Right renal cortex interstitium (tissue), 3 donors: ENCODE data around the gene CLEC4G. TPM values are rescaled to one million over a fixed set of nuclear protein-coding genes. Genes with fewer than 3 reads are reported as not detected.
"Not testable (repeated sequence)": the region's sequence is repeated elsewhere in the genome, so short reads cannot be mapped to it uniquely, and the experiment has no call there.

Experiments
- DNase-seq, 3 donors: peaks; one replicate each; pipeline ENCODE4 v3.0.0-alpha.2; 2013; ENCODE audit warnings: low read depth in 3 of 3, low spot score in 2 of 3
- polyA plus RNA-seq, 3 donors: library from polyadenylated mRNA; unstranded; fragments of 120-200 nt; gene quantifications; one replicate each; pipeline ENCODE4 v1.2.1, GENCODE V29; 2013; ENCODE audit not compliant: insufficient read length in 3 of 3

Gene CLEC4G, protein sequence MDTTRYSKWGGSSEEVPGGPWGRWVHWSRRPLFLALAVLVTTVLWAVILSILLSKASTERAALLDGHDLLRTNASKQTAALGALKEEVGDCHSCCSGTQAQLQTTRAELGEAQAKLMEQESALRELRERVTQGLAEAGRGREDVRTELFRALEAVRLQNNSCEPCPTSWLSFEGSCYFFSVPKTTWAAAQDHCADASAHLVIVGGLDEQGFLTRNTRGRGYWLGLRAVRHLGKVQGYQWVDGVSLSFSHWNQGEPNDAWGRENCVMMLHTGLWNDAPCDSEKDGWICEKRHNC
- not detected for polyA plus RNA-seq

DNA sequence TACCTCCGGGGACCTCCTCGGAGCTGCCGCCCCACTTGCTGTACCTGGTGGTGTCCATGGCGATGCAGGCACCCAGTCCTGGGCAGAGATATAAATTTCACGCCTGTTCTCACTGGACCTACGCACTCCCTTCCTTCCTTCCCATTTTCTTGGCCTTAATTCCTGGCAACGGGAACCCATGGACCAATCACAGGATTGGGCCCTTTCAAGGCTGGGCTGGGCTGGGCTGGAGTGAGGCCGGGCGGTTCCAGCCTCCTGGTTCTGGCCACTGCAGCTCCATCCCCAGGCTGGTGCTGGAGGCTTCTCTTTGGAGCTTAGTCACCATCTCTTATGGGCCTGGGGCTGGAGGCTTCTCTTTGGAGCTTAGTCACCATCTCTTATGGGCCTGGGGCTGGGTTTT lies at the start of gene CLEC4G:
TSS of gene CLEC4G (minus strand) at position 66 of the 400 bp plus-strand sequence. CDS start at position 58, 8 bp downstream.
- DNase-seq: no peak

DNA sequence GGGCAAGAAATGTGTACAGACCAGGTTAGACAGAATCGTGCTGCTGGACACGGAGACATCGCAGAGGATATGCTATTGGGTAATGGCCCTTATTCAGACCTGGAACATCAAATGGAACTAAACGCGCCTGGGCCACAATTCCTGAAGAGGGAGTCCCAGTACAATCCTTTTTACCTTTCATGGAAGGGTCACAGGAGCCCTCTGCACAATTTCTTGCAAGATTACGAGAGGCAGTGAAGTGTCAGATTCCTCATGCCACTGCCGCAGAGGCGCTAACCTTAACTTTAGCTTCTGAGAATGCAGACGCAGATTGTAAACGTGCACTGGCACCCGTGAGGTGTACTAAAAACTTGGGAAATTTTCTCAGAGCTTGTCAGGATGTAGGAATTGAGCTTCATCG lies 49.2 kb upstream of the CLEC4G start:
- no peak for DNase-seq

DNA sequence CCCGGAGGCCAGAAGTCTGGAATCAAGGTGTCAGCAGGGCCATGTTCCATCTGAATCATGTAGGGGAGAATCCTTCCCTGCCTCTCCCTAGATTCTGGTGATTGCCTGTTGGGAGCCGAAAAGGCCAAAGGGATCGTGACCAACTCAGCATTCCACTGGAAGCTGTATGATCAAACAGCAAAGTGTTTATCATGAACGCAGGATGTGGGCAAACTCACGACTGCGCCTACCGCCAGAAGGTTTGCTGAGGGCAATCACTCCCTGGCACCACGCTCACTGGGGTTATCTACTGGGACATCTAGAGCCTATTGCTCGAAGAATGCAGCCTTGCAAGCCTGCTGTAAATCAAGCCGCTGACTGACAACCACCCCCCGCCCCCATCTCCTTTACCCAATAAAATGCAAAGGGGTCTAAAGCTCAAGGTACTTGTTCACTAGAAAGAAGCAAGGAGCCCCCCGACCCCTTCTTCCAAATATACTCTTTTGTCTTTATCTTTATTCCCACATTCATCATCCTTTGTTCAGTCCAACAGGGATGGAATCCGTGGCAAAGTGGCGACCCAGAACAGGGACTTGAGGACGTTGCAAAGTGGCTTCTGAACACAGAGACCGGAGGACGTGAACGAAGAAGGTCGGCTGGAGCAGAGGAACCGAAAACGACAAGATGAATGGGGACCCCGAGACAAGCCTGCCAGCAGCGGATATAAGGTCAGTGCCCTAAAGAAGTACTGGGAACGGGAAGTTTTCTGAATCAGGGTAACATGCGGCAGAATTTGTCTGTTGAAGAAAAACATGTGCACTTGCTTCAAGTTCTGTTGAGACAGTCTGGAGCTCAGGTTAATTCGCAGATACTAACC lies 47.9 kb upstream of the CLEC4G start:
- DNase-seq: no peak

DNA sequence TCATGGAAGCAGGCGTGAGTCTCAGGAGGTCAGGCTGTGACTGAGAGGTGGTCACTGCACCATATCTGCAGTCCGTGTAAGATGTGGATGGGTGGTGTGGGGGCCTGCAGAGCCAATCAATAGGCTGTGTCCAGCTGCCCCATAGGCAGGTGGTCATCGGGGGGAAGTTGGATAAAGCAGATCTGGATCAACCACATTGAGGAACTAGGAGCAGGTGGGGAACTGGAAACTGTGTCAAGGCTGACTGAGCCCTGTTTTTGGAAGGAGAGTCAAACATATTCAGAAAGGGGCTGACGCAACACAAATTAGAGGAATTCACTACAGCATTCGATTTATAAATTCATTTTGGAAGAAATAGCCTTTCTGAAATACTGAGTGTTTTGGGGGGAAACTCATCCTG lies 46.2 kb upstream of the CLEC4G start:
- DNase-seq: no peak

DNA sequence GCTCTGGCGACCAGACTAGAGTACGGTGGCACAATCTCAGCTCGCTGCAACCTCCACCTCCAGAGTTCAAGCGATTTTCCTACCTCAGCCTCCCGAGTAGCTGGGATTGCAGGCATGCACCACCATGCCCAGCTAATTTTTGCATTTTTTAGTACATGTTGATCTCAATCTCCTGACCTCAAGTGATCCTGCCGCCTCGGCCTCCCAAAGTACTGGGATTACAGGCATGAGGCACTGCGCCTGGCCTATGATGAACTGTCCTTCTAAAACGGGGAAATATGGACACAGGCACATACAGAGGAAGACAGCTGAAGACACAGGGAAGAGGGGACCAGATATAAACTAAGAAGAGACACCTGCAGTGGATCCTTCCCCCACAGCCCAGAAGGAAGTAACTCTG lies 43.9 kb upstream of the CLEC4G start:
- no peak for DNase-seq

DNA sequence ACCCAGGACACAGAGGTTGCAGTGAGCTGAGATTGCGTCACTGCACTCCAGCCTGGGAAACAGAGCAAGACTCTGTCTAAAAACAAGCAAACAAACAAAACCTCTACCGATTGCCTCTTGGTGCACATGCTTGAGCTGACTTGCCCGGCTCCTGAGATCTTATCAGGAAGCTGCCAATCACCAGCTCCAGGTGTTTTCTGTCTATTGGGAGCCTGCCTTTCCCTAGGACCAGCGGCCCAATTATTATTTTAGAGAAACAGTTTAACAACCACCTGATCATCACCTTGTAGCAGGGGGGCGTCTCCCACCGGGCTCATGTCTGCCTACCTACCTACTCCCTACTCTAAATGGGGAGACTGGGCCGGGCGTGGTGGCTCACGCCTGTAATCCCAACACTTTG lies 41.9 kb upstream of the CLEC4G start:
- DNase-seq: no peak

DNA sequence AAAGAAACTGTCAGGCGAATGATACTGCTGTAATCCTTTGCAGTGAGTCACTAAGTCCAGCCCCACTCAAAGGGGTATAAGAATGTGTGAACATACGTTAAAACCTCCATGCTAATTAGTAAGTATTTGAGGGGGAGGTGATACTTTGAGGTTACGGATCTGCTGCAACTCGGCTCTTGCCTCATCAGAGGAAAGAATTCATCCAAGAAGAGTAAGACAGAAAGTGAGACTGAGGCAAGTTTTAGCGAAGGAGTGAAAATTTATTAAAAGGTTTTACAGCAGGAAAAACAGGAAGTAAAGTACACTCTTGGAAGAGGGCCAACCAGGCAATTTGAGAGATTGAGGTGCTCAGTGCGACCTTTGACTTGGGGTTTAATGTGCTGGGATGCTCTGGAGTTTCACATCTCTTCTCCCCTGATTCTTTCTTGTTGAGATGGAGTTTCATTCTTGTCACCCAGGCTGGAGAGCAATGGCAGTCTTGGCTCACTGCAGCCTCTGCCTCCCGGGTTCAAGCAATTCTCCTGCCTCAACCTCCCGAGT lies 40.9 kb upstream of the CLEC4G start:
- DNase-seq: no peak

DNA sequence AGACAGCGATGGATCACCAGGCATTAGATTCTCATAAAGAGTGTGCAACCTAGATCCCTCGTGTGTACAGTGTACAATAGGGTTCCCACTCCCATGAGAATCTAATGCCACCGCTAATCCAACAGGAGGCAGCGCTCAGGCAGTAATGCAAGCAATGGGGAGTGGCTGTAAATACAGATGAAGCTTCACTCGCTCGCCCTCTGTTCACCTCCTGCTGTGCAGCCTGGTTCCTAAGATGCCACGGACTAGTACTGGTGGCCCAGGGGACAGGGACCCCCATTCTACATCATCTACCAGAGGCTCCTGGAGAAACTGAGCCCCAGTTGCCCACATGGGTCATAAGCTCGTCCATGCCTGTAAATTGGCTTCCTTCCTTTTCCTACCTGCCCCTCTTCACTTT lies 39.2 kb upstream of the CLEC4G start:
- no peak for DNase-seq

DNA sequence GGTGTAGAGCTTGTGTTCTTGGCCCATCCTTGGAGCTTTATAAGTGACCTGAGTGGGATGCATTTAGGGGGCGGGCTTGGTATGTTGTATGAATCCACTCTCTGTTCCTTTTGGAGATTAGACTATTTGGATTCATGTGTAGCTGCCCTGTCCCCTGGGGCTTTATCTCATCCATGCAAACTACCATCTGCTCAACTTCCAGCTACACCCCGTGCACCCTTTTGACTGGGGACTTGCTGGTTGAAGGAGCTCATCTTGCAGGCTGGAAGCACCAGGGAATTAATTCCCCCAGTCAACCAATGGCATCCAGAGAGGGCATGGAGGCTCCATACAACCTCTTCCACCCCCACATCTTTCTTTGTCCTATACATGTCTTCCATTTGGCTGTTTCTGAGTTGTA lies 37.3 kb upstream of the CLEC4G start:
- DNase-seq: no peak

DNA sequence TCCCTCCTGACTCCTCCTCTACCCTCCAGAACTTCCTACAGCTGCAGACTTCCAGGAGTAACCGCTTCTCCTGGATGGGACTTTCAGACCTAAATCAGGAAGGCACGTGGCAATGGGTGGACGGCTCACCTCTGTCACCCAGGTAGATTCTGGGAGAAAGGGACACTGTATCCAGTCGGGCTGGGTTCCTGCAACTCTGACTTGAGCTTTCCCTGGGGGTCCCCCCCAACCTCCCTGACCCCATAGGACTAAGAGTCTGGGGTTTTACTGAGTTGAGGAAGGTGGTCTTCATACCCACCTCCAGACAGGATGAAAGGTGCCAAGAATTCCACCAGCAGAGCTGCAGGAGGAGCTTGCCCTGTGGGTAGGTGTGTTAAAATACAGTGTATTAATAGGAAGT lies 35.6 kb upstream of the CLEC4G start:
- no peak for DNase-seq

DNA sequence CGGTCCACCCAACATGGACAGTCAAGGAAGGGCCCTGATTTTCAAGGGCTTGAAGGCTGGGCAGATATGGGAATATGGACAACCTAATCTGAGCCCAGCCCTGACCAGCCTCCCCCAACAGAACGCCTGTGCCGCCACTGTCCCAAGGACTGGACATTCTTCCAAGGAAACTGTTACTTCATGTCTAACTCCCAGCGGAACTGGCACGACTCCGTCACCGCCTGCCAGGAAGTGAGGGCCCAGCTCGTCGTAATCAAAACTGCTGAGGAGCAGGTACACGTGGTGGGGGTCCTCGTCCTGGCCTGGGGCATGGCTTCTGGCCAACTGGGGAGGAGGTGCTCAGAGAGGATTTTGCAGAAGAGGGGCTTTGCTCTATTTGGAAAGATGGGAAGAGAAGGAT lies 34.6 kb upstream of the CLEC4G start:
- no peak for DNase-seq

DNA sequence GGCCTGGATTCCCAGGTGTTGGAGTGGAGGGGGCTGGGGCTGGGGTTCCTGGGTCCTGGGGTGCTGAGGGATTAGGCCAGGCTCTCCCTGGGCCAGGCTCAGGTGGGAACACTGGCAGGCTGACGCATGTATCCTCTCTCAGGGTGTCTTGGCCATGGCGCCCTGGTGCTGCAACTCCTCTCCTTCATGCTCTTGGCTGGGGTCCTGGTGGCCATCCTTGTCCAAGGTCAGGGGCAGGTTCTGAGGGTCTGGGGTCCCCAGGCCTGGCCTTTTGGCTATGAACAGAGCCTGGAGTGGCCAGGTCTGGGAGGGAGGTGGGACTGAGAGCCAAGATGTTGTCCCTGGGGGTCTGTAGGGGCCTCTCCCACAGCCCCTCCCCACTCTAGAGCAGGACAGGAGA lies 33.1 kb upstream of the CLEC4G start:
- not testable (repeated sequence) for DNase-seq

DNA sequence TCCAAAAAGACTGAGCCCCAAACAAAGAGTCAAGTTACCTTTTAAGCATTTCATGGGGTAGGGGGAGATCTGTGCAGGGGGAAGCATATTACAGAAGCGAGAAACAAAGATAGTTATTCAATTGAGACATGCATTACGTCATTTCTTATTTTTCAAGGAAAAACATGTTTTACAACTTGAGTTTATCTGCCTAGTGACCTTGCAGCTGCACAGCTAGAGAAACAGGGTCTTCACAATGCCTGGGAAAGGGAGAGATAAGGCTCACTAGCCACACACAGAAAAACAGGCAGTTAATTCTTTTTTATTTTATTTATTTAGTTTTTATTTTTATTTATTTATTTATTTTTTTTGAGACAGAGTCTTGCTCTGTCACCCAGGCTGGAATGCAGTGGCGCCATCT lies 32.2 kb upstream of the CLEC4G start:
- DNase-seq: not testable (repeated sequence)

DNA sequence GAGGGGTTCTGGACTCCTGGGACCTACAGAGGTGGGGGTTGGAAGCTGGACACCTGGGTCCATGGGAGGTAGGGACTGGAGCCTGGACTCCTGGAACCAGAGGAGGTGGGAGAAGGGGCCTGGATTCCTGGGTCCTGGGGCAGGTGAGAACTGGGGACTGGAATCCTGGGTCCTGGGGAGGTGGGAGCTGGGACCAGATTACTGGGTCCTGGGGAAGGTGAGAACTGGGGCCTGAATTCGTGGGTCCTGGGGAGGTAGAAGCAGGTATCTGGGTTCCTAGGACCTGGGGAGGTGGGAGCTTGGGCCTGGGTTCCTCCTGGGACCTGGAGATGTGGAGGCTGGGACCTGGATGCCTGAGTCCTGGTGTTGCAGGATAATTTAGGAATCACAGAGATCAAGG lies 31.8 kb upstream of the CLEC4G start:
- no peak for DNase-seq

DNA sequence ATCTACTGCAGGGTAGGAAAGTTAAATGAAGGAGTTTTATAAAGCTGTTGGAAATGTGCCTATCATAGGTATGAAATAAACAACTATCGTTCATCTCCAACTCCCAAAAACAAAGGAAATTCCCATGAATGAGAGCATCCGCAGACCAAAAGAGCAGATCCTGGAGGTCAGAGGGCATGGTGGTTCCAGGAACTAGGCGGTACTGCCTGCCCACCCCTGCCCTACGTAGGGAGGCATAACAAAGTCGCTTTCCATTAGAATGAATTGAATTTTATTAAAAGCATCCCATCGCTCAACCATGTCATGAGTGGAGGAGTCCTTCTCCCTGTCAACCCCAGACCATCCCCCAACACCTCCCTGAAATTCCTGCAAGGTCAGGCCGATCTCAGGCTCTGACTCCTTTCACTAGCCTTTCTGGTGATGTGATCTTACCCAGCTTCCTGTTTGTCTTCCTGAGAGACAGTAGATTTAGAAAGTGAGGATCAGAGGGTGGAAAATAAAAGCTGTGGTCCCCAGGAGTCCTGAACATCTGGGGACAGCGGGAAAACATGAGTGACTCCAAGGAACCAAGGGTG lies 30.9 kb upstream of the CLEC4G start, which contains the start of gene CLEC4M:
TSS of gene CLEC4M (plus strand) at position 525 of the 575 bp plus-strand sequence. CDS start at position 549, 24 bp downstream.
- DNase-seq: no peak

DNA sequence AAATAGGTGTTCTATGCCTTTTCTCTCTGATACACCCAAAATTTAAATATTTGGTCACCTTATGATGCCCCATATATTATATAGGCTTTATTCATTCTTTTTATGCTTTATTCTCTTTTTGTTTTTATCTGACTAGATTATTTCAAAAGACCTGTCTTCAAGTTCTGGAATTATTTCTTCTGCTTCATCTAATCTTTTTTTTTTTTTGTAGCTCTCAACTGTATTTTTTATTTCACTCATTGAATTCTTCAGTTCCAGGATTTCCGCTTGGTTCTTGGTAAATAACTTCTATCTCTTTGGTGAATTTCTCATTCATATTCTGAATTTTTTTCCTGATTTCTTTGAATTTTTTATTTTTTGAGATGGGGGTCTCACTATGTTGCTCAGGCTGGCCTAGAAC lies 27.2 kb upstream of the CLEC4G start:
- DNase-seq: no peak

DNA sequence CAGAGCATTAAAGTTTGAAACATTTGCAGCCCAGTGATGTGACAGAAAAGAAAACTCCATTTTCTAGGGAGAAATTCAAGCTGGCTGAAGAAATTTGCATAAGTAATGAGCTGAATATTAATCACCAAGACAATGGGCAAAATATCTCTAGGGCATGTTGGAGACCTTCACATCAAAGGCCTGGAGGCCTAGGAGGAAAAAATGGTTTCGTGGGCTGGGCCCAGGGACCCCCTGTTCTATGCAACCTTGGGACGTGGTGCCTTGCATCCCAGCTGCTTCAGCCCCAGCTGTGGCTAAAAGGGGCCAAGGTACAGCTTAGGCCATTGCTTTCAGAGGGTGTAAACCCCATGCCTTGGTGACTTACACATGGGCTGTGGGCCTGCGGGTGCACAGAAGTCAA lies 25.4 kb upstream of the CLEC4G start:
- DNase-seq: no peak

DNA sequence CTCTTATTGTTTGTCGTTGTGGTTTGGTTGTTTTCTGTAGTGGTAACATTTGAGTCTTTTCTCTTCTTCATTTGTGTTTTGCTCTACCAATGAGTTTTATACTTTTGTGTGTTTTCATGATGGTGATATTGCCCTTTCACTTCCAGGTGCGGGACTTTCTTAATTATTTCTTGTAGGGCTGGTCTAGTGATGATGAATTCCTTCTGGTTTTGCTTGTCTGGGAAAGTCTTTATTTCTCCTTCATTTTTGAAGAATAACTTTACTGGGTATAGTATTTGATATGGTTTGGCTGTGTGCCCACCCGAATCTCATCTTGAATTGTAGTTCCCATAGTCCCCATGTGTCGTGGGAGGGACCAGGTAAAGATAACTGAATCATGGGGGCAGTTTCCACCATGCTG lies 24.3 kb upstream of the CLEC4G start:
- DNase-seq: no peak

DNA sequence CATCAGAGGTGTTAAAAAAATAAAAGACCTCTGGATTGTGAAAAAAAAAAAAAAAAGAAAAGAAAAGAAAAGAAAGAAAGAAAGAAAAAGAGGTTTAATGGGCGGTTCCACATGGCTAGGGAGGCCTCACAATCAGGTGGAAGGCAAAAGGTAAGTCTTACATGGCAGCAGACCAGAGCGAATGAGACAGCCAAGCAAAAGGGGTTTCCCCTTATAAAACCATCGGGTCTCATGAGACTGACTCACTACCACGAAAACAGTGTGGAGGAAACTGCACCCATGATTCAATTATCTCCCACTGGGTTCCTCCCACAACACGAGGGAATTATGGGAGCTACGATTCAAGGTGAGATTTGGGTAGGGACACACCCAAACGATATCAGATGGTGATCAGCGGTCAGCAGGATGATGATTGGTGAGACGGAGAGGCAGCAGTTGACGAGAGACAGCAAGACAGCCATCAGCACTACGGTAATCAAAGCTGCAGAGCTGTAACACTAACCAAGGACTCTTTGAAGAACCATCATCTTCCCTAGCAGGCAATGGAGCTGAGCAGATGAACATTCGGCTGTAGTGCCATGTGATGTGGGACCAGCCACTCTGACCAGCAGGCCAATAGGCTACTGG lies 19.4 kb upstream of the CLEC4G start:
- DNase-seq: no peak

DNA sequence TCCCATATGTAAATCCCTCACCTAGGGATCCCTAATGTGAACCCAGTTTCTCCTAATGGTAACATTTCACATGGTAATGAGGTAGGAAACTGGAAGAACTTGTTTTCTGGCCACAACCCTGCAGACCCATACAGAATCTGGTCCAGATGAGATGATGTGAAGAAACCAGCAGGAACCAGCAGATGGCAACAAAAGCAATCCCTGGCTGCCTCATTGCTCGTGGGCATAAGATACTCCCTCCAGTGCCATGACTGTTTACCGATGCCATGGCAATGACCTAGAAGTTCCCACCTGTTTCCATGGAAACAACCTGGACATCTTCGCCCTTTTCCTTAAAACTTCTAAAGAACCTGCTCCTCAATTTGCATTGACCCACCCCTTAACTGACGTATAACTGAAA lies 16.8 kb upstream of the CLEC4G start:
- peak in 2 of 3 donors; percentile 10 to 12 for DNase-seq

DNA sequence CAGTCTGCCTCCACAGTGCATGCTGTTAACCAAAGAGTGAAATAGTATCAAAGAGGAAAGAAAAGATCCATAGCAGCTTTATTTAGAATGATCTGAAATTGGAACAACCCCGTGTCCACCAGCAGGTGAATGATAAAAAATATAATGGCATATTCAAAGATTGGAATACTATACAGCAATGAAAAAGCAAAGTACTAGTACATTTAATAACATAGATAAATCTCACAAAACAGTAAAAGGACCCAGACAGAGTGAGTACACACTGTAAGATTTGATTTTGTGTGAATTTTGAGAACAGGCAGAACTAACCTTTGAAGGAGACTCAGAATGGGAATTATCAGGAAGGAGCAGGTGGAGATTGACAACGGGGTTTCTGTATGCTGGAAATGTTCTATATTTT lies 16.3 kb upstream of the CLEC4G start:
- no peak for DNase-seq
